Mesenchymal stem cell (in vitro differentiated cells and primary cell): Measurements from ENCODE around the gene SPRR2D.

Experiments used
- DNase-seq: peaks from one replicate; pipeline ENCODE4 v3.0.0-alpha.2; 2013
- H2AFZ ChIP-seq: one replicate; pipeline ENCODE4 v1.6.1; 2013; ENCODE audit warnings: low read depth, mild to moderate bottlenecking, control low read depth, inconsistent platforms, low read length, moderate library complexity
- H2AK5ac ChIP-seq: 2 replicates; pipeline ENCODE4 v1.6.1; 2013; ENCODE audit warnings: low read length, moderate library complexity, mild to moderate bottlenecking, inconsistent platforms; ENCODE audit not compliant: severe bottlenecking
- H2BK120ac ChIP-seq: one replicate; pipeline ENCODE4 v1.6.1; 2013; ENCODE audit warnings: low read depth, mild to moderate bottlenecking, inconsistent platforms, low read length, moderate library complexity
- H2BK12ac ChIP-seq, 2 experiments: one replicate each; pipeline ENCODE4 v1.6.1; 2013; ENCODE audit warnings: inconsistent platforms in 2 of 2, low read length in 2 of 2, mild to moderate bottlenecking in 2 of 2, moderate library complexity in 2 of 2, control low read depth in 1 of 2
- H2BK15ac ChIP-seq: one replicate; pipeline ENCODE4 v1.6.1; 2013; ENCODE audit warnings: mild to moderate bottlenecking, low read depth, inconsistent platforms; ENCODE audit not compliant: poor library complexity, severe bottlenecking
- H2BK5ac ChIP-seq: 2 replicates; pipeline ENCODE4 v1.6.1; 2013; ENCODE audit warnings: low read depth, mild to moderate bottlenecking, low read length, control low read depth, inconsistent platforms; ENCODE audit not compliant: poor library complexity, severe bottlenecking
- H3K14ac ChIP-seq, 2 experiments: one replicate each; pipeline ENCODE4 v1.6.1; 2013; ENCODE audit warnings: inconsistent platforms in 2 of 2, low read length in 2 of 2, control low read depth in 1 of 2, mild to moderate bottlenecking in 1 of 2, moderate library complexity in 1 of 2
- H3K18ac ChIP-seq, 2 experiments: one replicate each; pipeline ENCODE4 v1.6.1; 2013; ENCODE audit warnings: inconsistent platforms in 2 of 2, low read length in 2 of 2, control low read depth in 1 of 2, low read depth in 1 of 2, mild to moderate bottlenecking in 1 of 2
- H3K23ac ChIP-seq, 2 experiments: one replicate each; pipeline ENCODE4 v1.6.1; 2013; ENCODE audit warnings: inconsistent platforms in 2 of 2, low read length in 2 of 2, mild to moderate bottlenecking in 2 of 2, moderate library complexity in 2 of 2, control low read depth in 1 of 2
- H3K27ac ChIP-seq: 2 replicates; pipeline ENCODE4 v1.5.1; 2013; ENCODE audit warnings: mild to moderate bottlenecking, moderate library complexity, low read length, control low read depth, inconsistent platforms; ENCODE audit not compliant: poor library complexity, severe bottlenecking
- H3K27me3 ChIP-seq, 2 experiments: 2 replicates each; pipeline versions ENCODE4 v1.6.1 to v1.7.0; 2013; ENCODE audit warnings: low read length in 2 of 2, mild to moderate bottlenecking in 2 of 2, moderate library complexity in 2 of 2, control low read depth in 1 of 2, inconsistent platforms in 1 of 2; ENCODE audit not compliant: control insufficient read depth in 1 of 2, insufficient read depth in 1 of 2
- H3K36me3 ChIP-seq, 2 experiments: 2 replicates each; pipeline versions ENCODE4 v1.6.1 to v1.7.0; 2013; ENCODE audit warnings: low read length in 2 of 2, control low read depth in 1 of 2, inconsistent platforms in 1 of 2, low read depth in 1 of 2, mild to moderate bottlenecking in 1 of 2; ENCODE audit not compliant: insufficient read depth in 2 of 2, control insufficient read depth in 1 of 2
- H3K4ac ChIP-seq, 2 experiments: one replicate each; pipeline ENCODE4 v1.6.1; 2013; ENCODE audit warnings: inconsistent platforms in 2 of 2, low read length in 2 of 2, mild to moderate bottlenecking in 2 of 2, moderate library complexity in 2 of 2, control low read depth in 1 of 2, low read depth in 1 of 2
- H3K4me1 ChIP-seq: 2 replicates; pipeline ENCODE4 v1.6.1; 2013; ENCODE audit warnings: low read depth, low read length, control low read depth; ENCODE audit not compliant: control insufficient read depth, insufficient read depth
- H3K4me2 ChIP-seq: 2 replicates; pipeline ENCODE4 v1.6.1; 2013; ENCODE audit warnings: low read length, mild to moderate bottlenecking, inconsistent platforms; ENCODE audit not compliant: poor library complexity, severe bottlenecking
- H3K4me3 ChIP-seq, 2 experiments: 2 replicates each; pipeline versions ENCODE4 v1.5.1 to v1.7.0; 2013; ENCODE audit warnings: low read length in 2 of 2, mild to moderate bottlenecking in 2 of 2, control low read depth in 1 of 2, low read depth in 1 of 2; ENCODE audit not compliant: insufficient read depth in 1 of 2
- H3K79me1 ChIP-seq: replicated peaks from 2 replicates; pipeline ENCODE4 v1.6.1; 2013; ENCODE audit warnings: mild to moderate bottlenecking, control low read depth, low read length, inconsistent platforms; ENCODE audit not compliant: poor library complexity, severe bottlenecking
- H3K9ac ChIP-seq: 2 replicates; pipeline ENCODE4 v1.7.0; 2013; ENCODE audit warnings: mild to moderate bottlenecking, low read length, moderate library complexity
- H3K9me3 ChIP-seq: 2 replicates; pipeline ENCODE4 v1.7.0; 2013; ENCODE audit warnings: mild to moderate bottlenecking, low read length; ENCODE audit not compliant: control insufficient read depth
- H4K8ac ChIP-seq: one replicate; pipeline ENCODE4 v1.6.1; 2013; ENCODE audit warnings: inconsistent platforms, mild to moderate bottlenecking, low read length, moderate library complexity
- H4K91ac ChIP-seq: one replicate; pipeline ENCODE4 v1.6.1; 2013; ENCODE audit warnings: mild to moderate bottlenecking, low read length, inconsistent platforms
- WGBS: methylation state at CpG from one replicate; pipeline ENCODE4 v1.1.7; 2013; ENCODE audit warnings: mixed read lengths; 5-methylcytosine and 5-hydroxymethylcytosine counted together

The SPRR2D gene

DNA sequence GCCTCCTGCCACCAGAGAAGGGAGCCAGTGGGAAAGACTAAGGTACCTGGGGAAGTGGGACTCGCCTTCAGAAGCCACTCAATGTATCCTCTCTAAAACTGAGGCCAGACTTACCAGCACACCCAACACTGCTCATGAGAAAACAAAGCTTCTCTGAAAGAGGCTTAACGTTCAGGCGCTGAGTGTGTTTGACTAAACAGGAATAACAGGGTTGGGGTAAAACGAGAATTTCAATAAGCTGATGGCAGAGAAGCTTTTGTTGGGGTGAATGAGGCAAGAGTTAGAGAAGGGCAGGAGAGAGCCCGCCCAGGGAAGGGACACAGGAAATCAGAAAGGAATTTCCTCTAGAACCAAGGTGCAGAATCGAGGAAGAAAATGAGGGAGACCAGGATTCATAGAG, 41.1 kb downstream of the SPRR2D start:
- Histone ChIP-seq H3K4ac (no peak overlapping the region), H3K27ac (no peak overlapping the region), H4K8ac (no peak overlapping the region), H3K23ac (no peak overlapping the region), H3K18ac (no peak overlapping the region), H3K14ac (no peak overlapping the region), H3K79me1 (no peaks in the 10 kb centered on the region), H3K4me3 (no peak overlapping the region), H2BK15ac (no peak overlapping the region), H3K4me1 (no peaks in the 10 kb centered on the region), H2BK120ac (no peak overlapping the region), H3K36me3 (no peaks in the 10 kb centered on the region), H4K91ac (no peak overlapping the region), H2AK5ac (no peak overlapping the region), H2BK12ac (no peak overlapping the region), H3K4me2 (no peak overlapping the region), H3K27me3 (no peaks in the 10 kb centered on the region), H2BK5ac (no peak overlapping the region), H3K9me3 (no peaks in the 10 kb centered on the region), H2AFZ (no peak overlapping the region), H3K9ac (no peak overlapping the region)
- no peak for DNase-seq
- 62% methylated on average over 5 of the region's 6 CpGs for WGBS

DNA sequence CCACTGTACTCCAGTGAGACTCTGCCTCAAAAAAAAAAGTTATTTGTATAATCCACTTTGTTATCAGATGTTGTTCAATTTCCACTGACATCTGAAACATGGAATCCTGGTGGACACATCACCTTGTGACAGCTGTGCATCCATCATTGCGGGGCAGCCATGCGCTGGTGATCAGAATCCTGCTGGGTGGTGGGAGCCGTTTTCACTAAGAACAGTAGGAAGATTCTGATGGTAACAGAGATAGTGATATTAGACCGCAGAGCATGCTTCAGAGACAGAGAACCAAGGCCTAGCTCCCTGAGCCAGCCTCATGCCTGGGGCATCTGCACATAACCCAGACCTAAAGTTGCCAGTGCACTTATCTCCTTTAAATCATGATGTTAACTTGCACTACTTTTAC, 42.4 kb downstream of the SPRR2D start:
- H3K9me3 ChIP-seq: no peaks in the 10 kb centered on the region
- no peak overlapping the region for H3K18ac ChIP-seq
- H2BK15ac ChIP-seq: no peak overlapping the region
- H3K27ac ChIP-seq: no peak overlapping the region
- no peaks in the 10 kb centered on the region for H3K79me1 ChIP-seq
- H3K36me3 ChIP-seq: no peaks in the 10 kb centered on the region
- H3K4me1 ChIP-seq: no peaks in the 10 kb centered on the region
- no peak overlapping the region for H4K91ac ChIP-seq
- no peak overlapping the region for H4K8ac ChIP-seq
- no peak overlapping the region for H2AK5ac ChIP-seq
- H2BK5ac ChIP-seq: no peak overlapping the region
- H2BK12ac ChIP-seq: no peak overlapping the region
- no peak overlapping the region for H3K4me2 ChIP-seq
- no peak for DNase-seq
- H2AFZ ChIP-seq: no peak overlapping the region
- no peak overlapping the region for H3K4ac ChIP-seq
- H3K9ac ChIP-seq: no peak overlapping the region
- no peak overlapping the region for H3K23ac ChIP-seq
- no peak overlapping the region for H3K14ac ChIP-seq
- 65% methylated on average over 4 of the region's 4 CpGs for WGBS
- H2BK120ac ChIP-seq: no peak overlapping the region
- H3K4me3 ChIP-seq: no peak overlapping the region
- H3K27me3 ChIP-seq: no peaks in the 10 kb centered on the region

DNA sequence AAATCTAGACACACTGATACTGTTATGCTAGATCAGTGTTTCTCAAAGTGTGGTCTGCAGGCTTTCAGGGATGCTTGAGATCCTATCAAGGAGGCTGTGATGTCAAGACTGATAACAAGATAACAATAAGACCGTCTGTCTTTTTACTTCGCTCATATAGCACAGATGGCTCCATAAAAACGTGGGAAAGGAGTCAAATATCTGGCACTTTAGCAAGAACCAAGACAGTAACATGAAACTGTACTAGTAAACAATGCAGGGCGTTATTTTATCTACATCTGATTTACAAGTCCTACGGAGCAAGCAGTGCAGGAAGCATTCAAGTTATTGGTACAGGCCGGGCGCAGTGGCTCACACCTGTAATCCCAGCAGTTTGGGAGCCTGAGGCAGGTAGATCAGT, 43.0 kb downstream of the SPRR2D start:
- WGBS: 39% methylated on average over 7 of the region's 7 CpGs
- no peak overlapping the region for H2AK5ac ChIP-seq

DNA sequence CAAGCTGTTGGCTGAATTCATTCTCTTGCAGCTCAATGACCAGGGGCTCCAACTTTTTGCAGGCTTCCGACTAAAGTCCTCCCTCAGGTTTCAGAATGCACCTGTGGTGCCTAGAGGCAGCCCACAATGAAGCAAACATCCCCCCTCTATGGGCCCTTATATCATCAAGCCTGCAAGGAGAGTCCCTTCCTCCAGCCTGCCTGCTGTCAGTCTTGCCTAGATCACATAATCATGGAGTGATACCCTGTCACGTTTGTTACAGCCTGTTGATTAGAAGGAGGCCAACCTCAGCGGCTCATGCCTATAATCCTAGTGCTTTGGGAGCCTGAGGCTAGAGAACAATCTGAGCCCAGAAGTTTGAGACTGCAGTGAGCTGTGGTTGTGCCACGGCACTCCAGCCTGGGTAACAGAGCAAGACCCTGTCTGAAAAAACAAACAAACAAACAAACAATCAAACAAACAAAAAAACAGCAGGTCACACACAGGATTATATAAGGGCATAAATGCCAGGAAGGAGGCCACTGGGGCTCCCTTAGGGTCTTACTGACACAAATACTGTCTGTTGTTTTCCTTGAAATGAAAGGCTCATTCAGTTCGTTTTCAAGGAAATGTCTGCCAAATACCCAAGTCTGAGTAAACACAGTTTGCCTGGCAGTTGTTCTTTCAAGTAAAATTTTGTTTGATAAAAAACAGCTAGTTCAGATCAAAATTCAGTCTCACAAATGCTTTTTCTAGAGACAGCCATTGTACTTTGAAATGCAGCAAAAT, 44.1 kb downstream of the SPRR2D start:
- Histone ChIP-seq H4K8ac (no peak overlapping the region), H3K18ac (no peak overlapping the region), H3K14ac (no peak overlapping the region), H3K9me3 (no peaks in the 10 kb centered on the region), H3K23ac (no peak overlapping the region), H3K36me3 (no peaks in the 10 kb centered on the region), H4K91ac (no peak overlapping the region), H2AK5ac (no peak overlapping the region), H2BK12ac (no peak overlapping the region), H2AFZ (no peak overlapping the region), H3K4ac (no peak overlapping the region), H3K27me3 (no peaks in the 10 kb centered on the region), H2BK120ac (no peak overlapping the region), H3K4me3 (no peak overlapping the region), H3K4me2 (no peak overlapping the region), H3K9ac (no peak overlapping the region), H3K27ac (no peak overlapping the region), H3K4me1 (no peaks in the 10 kb centered on the region), H2BK5ac (no peak overlapping the region), H2BK15ac (no peak overlapping the region), H3K79me1 (no peaks in the 10 kb centered on the region)
- 42% methylated on average over 4 of the region's 5 CpGs for WGBS
- DNase-seq: no peak

More for the DNA sequence above, 43.0 kb downstream of the SPRR2D start:
- Histone ChIP-seq H3K79me1 (no peaks in the 10 kb centered on the region), H4K8ac (no peak overlapping the region), H3K18ac (no peak overlapping the region), H3K4me3 (no peak overlapping the region), H2BK15ac (no peak overlapping the region), H3K27ac (no peak overlapping the region), H4K91ac (no peak overlapping the region), H3K4me1 (no peaks in the 10 kb centered on the region), H2BK120ac (no peak overlapping the region), H3K4me2 (no peak overlapping the region), H3K9me3 (no peaks in the 10 kb centered on the region), H3K9ac (no peak overlapping the region), H3K4ac (no peak overlapping the region), H3K36me3 (no peaks in the 10 kb centered on the region), H3K14ac (no peak overlapping the region), H2BK12ac (no peak overlapping the region), H3K27me3 (no peaks in the 10 kb centered on the region), H2AFZ (no peak overlapping the region), H3K23ac (no peak overlapping the region), H2BK5ac (no peak overlapping the region)
- DNase-seq: no peak
